GM21529 (cell line): ENCODE results near the gene LBH.
"Not testable (repeated sequence)": the region's sequence is repeated elsewhere in the genome, so short reads cannot be mapped to it uniquely, and the experiment has no call there.

Experiments used
- ATAC-seq: cut with Tn5 transposase; IDR thresholded peaks from one replicate; pipeline ENCODE4 v1.9.1; 2021; ENCODE audit not compliant: unreplicated experiment

Gene LBH

GRCh38 chr2:30255466-30256408 lies 24.4 kb downstream of the LBH start:
- ATAC-seq, result no peak

- ATAC-seq, result no peak
Measured at GRCh38 chr2:30257266-30258214, 26.2 kb downstream of the LBH start.

- no peak for ATAC-seq
Measured at GRCh38 chr2:30259071-30259470, 27.7 kb downstream of the LBH start.

- ATAC-seq, result no peak
Measured at GRCh38 chr2:30259827-30260679, 28.7 kb downstream of the LBH start.

- ATAC-seq, result no peak
Measured at GRCh38 chr2:30260941-30261340, 29.6 kb downstream of the LBH start.

GRCh38 chr2:30261695-30262211 lies 30.4 kb downstream of the LBH start:
- no peak for ATAC-seq

GRCh38 chr2:30262716-30263309 lies 31.5 kb downstream of the LBH start:
- no peak for ATAC-seq

- no peak for ATAC-seq
Measured at GRCh38 chr2:30264274-30264673, 32.9 kb downstream of the LBH start.

- ATAC-seq, result no peak
Measured at GRCh38 chr2:30265052-30266015, 34.0 kb downstream of the LBH start.

GRCh38 chr2:30266051-30266621 lies 34.8 kb downstream of the LBH start:
- no peak for ATAC-seq

GRCh38 chr2:30266705-30267104 lies 35.4 kb downstream of the LBH start:
- no peak for ATAC-seq

GRCh38 chr2:30267161-30267975 lies 36.0 kb downstream of the LBH start:
- no peak for ATAC-seq

GRCh38 chr2:30268296-30268871 lies 37.0 kb downstream of the LBH start:
- ATAC-seq, result no peak

- not testable (repeated sequence) for ATAC-seq
Measured at GRCh38 chr2:30269114-30269770, 37.9 kb downstream of the LBH start.

- ATAC-seq, result no peak
Measured at GRCh38 chr2:30269771-30270145, 38.4 kb downstream of the LBH start.

- no peak for ATAC-seq
Measured at GRCh38 chr2:30270166-30270565, 38.8 kb downstream of the LBH start.

- no peak for ATAC-seq
Measured at GRCh38 chr2:30271301-30271700, 40.0 kb downstream of the LBH start.
